Ishikawa (cell line): ENCODE data around the gene ACER1.

Source experiments
- CEBPB ChIP-seq: IDR thresholded peaks from 2 replicates; pipeline ENCODE4 v1.6.1; 2012
- CREB1 ChIP-seq: IDR thresholded peaks from 2 replicates; pipeline ENCODE4 v1.6.1; 2012; ENCODE audit warnings: low read depth
- EGR1 ChIP-seq: IDR thresholded peaks from 2 replicates; pipeline ENCODE4 v1.6.1; 2012
- EP300 ChIP-seq: IDR thresholded peaks from 2 replicates; pipeline ENCODE4 v1.6.1; 2012; ENCODE audit warnings: borderline replicate concordance
- FOXM1 ChIP-seq: IDR thresholded peaks from 2 replicates; pipeline ENCODE4 v1.6.1; 2012; ENCODE audit warnings: low read depth, borderline replicate concordance
- NFIC ChIP-seq: IDR thresholded peaks from 2 replicates; pipeline ENCODE4 v1.6.1; 2012
- RAD21 ChIP-seq: IDR thresholded peaks from 2 replicates; pipeline ENCODE4 v1.6.1; 2012; ENCODE audit warnings: low read depth
- REST ChIP-seq: IDR thresholded peaks from 2 replicates; pipeline ENCODE4 v1.6.1; 2012; ENCODE audit warnings: low read depth, mild to moderate bottlenecking
- TAF1 ChIP-seq: IDR thresholded peaks from 2 replicates; pipeline ENCODE4 v1.6.1; 2012; ENCODE audit warnings: low read depth, mild to moderate bottlenecking
- TCF12 ChIP-seq: IDR thresholded peaks from 2 replicates; pipeline ENCODE4 v1.6.1; 2012; ENCODE audit warnings: low read depth
- TEAD4 ChIP-seq: IDR thresholded peaks from 2 replicates; pipeline ENCODE4 v1.6.1; 2012
- YY1 ChIP-seq: IDR thresholded peaks from 2 replicates; pipeline ENCODE4 v1.6.1; 2012; ENCODE audit warnings: low read depth
- ZBTB7A ChIP-seq: IDR thresholded peaks from 2 replicates; pipeline ENCODE4 v1.6.1; 2012; ENCODE audit warnings: low read depth
- TF ChIP-seq, protein P1 (sequence below): IDR thresholded peaks from 2 replicates; pipeline ENCODE4 v1.6.1; 2012
- TF ChIP-seq, protein P2 (sequence below): IDR thresholded peaks from 2 replicates; pipeline ENCODE4 v1.6.1; 2012

The ACER1 gene

GRCh38 chr19:6354098-6354674 is 20.8 kb upstream of the ACER1 start:
- no peak for TF ChIP-seq FOXM1
- no peak for TF ChIP-seq EP300
- TF ChIP-seq, protein P1, sequence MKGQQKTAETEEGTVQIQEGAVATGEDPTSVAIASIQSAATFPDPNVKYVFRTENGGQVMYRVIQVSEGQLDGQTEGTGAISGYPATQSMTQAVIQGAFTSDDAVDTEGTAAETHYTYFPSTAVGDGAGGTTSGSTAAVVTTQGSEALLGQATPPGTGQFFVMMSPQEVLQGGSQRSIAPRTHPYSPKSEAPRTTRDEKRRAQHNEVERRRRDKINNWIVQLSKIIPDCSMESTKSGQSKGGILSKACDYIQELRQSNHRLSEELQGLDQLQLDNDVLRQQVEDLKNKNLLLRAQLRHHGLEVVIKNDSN = no peak
- no peak for TF ChIP-seq EGR1
- no peak for TF ChIP-seq CEBPB
- no peak for TF ChIP-seq TCF12
- TF ChIP-seq RAD21 = peak; percentile 35; the same call in 1 of the 2 replicates
- no peak for TF ChIP-seq NFIC

DNA sequence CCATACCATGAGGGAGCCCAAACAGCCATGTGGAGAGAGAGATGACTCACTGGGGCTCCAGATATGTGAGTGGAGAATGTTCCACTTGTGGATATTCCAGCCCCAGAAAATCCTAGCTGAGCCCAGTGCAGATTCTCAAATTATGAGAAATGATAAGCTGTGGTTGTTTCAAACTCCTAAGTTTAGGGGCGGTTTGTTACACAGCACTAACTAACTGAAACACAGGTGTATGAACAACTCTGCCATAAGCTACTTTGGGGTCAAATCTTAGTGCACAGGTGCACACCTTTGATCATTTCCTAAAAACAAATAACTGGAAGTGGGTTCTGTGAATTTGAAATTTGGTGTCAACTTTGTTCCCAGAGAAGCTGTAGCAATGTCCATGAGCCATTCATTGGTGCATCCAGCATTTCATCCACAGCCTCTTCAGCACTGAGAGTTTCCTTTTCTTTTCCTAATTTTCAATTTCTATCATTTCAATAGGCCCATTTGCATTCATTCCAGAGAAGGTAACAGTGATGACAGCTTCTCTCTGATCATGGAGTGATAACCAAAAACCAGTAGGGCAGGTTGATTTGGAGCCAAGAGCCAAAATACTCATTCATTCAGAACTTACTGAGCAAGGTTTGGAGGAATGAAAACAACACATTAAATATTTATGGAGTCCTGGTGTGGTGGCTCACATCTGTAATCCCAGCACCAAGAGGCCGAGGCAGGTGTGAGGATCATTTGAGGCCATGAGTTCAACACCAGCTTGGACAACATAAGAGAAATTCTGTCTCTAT is 19.2 kb upstream of the ACER1 start:
- TF ChIP-seq TEAD4 = no peak
- no peak for TF ChIP-seq REST
- TF ChIP-seq NFIC = no peak
- no peak for TF ChIP-seq CEBPB
- TF ChIP-seq CREB1 = no peak
- TF ChIP-seq ZBTB7A = no peak
- no peak for TF ChIP-seq YY1
- TF ChIP-seq TAF1 = no peak
- TF ChIP-seq EGR1 = no peak
- TF ChIP-seq RAD21 = no peak
- TF ChIP-seq FOXM1 = no peak
- TF ChIP-seq TCF12 = no peak
- TF ChIP-seq, protein P2, sequence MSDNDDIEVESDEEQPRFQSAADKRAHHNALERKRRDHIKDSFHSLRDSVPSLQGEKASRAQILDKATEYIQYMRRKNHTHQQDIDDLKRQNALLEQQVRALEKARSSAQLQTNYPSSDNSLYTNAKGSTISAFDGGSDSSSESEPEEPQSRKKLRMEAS = no peak
- TF ChIP-seq EP300 = no peak
- TF ChIP-seq, protein P1 = no peak

DNA sequence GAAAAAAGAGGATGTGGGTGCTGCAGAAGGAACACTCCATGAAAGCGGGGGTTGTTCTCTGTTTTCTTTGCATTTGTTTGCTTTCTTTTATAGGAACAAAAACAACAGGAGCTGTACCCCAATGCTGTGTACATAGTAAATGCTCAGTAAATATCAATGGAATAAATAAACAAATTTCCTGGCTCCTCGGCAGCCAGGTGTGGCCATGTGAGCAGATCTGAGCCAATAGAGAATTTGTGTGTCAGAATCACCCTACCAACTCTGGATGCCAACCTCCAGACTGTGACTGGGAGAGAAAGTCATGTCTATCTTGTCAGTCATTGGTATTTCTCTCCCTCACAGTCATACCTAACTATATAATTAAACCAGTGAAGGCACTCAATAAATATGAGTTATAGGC is 17.3 kb upstream of the ACER1 start:
- TF ChIP-seq YY1 (no peak), TAF1 (no peak), RAD21 (no peak), TCF12 (no peak), CREB1 (no peak), TEAD4 (no peak), NFIC (no peak), EGR1 (no peak), EP300 (no peak), FOXM1 (no peak), REST (no peak), ZBTB7A (no peak), CEBPB (no peak)
- TF ChIP-seq, protein P2 = no peak
- TF ChIP-seq, protein P1 = no peak

DNA sequence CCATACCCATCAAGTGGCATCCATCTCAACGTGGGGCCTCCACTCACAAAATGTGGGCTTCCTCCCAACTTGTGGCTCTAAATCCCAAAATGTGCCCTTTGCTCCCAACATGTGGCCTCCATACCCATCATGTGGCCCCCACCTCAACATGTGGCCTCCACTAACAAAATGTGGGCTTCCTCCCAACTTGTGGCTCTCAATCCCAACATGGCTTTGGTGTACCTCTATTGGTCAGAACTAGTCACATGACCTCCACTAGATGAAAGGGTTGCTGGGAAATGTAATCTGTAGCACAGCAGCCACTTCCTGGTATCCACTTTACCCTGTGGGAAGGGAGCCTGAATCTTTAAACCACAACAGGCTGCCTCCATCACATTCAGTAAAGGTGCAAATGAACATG is 10.1 kb upstream of the ACER1 start:
- TF ChIP-seq TAF1 (no peak), REST (no peak), TEAD4 (no peak), EP300 (no peak)
- TF ChIP-seq, protein P1 = peak; percentile 63
